NCI-H1105 treated with DMSO at 0.1 percent for 48 hours (cell line): ENCODE measurements around the gene SH2D1B.

Experiments used
- DNase-seq: peaks from one replicate; lab custom pipeline; 2025; lab: John Stamatoyannopoulos, UW

The SH2D1B gene

DNA sequence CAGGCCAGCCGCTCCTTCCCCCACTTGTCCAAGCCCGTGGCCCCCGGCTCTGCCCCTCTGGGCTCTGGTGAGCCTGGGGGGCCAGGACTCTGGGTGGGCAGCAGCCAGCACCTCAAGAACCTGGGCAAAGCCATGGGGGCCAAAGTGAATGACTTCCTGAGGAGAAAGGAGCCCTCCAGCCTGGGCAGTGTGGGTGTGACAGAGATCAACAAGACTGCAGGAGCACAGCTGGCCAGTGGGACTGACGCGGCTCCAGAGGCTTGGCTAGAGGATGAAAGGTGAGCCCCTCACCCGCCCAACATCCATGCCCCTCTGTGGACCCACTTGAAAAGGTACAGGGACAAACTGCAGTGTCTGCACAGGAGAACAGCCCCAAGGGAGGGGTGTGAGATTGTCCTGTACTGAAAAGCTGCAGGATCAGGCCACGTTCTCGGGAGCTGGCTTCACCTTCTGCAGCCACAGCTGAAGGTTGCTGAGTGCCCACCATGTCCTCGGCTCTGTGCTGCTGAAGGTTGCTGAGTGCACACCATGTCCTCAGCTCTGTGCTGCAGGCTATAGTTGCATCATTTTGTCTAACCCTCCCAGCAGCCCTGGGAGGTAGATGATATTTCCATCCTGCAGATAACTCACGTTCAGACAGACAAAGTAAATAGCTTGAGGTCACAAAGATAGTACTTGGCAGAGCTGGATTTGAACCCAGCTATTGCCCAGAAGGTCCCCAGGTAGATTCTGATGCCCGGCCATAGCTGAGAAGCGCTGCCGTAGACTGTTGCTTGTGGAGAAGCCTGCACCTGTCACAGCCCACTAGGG is 29.8 kb downstream of the SH2D1B start:
- DNase-seq: no peak

DNA sequence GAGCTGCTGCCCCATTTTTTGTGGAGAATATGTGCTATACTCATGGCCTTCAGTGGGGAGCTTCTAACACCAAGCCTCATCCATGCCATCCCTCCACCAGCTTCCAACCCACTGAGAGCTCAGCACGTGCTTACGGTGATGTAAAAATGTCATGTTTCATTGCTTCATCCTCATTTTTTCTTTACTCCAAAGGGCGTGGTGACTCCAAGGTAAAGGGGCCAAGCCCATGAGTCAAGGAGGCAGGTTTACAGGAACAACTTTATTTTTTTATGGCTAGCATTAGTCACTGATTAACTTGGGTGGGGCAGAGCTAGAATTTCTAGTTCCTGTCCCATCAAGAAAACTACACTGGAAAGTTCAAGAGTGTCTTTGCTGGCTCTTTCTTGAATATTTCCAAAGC is 30.6 kb downstream of the SH2D1B start, which contains the start of gene C1orf226:
Gene C1orf226, plus strand, starts transcription at position 346 of the 400 bp plus-strand sequence. CDS start 174 bp downstream, outside the sequence.
- no peak for DNase-seq

DNA sequence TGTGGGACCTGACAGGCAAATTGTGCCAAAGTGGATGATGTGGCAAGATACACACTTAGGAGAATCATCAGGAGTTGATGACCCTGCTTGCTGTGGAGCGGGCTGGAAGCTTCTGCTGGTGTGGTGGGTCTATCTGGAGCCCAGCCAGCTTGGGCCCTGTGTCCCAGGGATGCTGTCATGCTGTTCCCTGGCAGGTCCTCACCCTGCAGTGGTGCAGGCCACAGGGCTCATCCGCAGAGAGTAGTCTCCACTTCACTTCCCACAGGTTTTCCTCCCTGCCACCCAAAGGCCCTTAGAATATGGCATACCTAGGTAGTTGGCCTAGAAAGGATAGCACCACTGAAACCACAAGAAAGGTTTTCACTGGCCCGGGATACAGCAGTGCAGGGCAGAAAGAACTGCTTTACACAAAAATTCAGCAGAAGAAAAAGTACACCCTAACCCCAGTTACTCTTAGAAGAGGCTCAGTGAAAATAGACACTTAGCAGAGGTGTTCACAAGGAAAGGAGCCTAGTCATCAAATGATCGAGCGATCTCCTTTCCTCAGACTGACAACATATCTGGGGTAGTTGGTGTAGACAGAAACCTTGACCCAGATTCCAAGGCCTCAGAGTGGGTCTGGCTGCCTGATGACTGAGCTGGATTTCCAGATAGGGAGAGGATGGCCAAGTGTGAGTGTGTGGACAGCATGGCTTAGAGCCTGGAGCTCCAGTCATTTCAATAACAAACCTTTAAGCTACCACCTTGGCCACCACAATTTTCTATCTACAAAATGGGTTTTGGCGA is 31.7 kb downstream of the SH2D1B start:
- DNase-seq: no peak

DNA sequence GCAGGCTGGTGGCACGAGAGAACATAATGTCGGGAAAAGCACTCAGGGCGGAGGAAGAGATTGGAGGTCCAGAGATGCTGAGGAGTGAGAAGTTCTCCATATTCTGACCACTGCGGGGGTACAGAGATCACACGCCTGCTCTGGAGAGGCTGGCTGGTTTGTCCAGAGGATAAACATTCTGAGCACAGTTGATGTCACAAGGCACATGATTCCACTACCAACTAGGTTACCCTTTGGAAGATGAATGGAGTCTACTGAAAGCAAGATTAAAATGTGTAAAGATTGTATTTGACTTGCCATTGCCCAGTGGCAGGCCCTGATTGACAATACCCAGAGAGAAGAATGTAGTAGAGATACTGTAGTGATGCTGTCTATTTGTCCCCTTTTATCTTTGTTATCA is 35.2 kb downstream of the SH2D1B start, which contains the start of gene SPATA46:
Gene SPATA46, minus strand, starts transcription at position 164 of the 400 bp plus-strand sequence. Its CDS starts 64 bp downstream, at position 100.
- no peak for DNase-seq

DNA sequence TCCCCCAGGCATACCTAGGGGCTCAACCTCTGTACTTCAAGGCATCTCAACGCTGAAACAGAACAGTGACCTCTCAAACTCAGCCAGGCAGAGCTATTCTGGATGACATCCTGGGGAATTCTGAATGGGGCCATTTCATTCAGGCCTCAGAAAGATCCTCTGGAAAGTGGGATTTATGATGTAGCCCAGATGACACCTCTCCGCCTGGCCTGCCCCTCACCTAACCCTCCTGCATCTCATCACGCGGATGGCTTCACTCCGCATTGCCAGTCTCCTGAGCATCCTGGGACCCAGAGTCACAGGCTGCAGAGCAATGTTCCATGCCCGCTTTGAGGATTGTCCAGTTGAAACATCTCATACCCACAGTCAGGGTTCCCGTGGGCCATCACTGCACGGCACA is 36.5 kb downstream of the SH2D1B start:
- DNase-seq: no peak

DNA sequence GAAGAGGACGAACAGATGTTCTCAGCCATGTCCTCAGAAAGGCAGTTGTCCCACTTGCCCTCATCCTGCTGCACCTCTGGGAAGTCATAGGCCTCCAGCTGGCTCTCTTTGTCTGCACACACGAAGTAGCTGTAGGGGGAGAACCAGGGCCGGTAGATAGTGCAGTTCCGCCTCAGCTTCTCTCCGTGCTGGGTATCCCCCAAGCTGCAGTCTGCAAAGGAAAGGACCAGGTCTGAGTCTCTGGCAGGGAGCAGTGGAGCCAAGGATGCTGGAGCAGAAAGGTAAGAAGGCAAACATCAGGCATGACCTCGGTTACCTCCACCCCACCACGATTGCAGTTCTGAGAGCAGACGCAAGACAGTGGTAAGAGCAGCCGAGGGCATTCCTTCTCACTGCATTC is 37.5 kb downstream of the SH2D1B start:
- DNase-seq: no peak

DNA sequence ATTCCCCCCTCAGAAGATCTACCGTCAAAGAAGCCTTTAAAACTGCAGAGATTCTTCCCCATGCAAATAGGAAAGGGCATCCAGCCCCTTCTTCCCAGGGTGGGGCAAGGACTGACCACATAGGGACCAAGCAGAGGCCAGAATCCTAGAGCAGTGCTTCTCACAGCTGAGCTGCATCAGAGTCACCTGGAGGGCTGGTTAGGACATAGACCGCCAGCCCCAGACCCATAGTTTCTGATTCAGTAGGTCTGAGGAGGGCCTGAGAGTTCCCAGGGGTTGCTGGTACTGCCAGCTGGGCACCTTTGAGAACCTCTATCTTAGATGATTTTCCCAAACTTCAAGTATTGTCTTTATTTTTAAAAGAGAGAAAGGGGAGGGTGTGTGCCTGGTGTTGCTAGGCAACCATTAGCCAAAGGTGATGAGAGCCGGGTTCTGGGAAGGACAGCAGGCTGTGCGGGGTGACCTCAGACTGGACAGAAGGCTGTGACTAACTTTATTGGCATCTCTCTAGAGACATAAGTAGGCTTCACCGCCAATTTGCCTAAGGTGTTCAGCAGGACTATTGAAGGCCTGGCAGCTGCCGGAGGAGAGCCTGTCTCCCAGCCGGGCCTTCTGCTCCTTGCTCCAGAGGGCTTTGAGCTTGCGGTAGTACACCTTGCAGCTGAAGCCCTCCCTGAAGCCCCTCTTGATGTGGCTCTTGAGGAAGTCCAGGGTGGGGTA is 38.2 kb downstream of the SH2D1B start:
- DNase-seq: no peak

DNA sequence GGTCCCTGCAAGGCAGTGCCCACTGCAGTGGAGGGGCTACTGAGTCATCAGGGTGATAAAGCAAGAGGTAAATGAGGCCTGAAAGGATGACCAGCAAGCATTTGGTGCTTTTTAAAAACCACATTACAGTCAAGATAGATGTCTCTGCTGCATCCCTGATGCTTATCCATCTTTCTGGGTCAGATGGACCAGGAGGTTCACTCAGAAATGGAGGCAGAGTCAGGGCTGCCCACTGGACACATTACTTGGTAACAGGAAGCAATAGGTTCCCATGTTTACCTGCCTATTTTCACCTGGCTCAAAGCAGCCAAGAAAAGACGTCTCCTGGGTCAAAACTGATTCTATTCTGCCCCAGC is 38.9 kb downstream of the SH2D1B start:
- no peak for DNase-seq

DNA sequence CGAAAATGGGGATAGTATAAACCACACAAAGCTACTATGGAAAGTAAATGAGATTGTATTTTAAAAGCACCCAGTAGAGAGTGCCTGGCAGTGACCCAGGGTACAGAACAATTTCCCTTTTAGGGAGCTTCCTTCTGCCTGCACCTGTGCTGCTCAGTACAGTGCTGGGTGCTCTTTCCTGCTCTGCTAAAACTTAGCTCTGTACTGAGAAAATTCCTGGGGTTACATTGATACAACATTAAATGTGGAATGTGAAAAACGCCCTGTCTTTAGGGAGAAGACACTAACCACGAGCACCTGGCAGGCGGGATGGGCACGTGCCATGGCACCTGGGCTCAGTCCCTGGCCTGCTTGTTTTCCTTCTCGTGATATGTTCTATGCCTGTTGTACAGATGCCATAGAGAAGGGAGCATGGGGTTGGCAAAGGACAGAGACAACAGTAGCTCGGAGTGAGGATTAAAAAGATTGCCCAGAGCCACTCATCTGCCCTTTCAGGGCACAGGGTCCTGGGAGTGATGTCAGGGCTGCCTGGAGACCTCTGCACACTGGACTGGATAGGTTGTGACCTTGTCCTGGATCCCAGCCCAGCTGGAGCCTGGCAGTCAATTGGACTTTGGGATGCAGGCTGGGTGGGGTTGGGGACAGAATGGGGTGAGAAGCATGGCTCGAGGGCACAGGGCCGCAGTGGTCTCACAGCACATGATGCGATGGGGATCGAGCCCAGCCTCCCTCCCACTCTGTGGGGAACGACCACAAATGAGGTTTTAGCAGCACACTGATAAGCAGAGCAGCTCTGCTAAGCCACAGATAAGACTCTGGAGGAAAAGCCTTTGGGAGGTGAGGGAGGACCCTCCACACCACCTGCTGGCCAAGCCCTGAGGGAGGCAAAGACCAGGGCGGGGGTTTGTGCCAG is 39.5 kb downstream of the SH2D1B start:
- no peak for DNase-seq

DNA sequence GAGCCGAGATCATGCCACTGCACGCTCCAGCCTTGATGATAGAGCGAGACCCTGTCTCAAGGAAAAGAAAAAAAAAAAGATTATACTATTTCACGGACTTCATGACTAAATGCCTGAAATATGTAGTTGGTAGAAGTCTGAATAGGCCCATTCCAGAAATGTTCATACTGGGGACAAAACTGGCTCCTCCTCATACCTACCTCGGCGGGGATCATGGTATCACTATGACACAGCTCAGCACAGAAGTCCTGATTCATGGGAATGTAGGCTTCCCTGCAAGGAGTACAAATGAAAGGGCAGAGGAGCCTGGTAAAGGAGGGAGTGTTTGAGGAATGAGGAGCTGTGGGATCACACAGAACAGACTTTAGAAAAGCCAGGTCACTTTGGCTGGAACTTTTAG is 40.3 kb downstream of the SH2D1B start:
- DNase-seq: no peak

DNA sequence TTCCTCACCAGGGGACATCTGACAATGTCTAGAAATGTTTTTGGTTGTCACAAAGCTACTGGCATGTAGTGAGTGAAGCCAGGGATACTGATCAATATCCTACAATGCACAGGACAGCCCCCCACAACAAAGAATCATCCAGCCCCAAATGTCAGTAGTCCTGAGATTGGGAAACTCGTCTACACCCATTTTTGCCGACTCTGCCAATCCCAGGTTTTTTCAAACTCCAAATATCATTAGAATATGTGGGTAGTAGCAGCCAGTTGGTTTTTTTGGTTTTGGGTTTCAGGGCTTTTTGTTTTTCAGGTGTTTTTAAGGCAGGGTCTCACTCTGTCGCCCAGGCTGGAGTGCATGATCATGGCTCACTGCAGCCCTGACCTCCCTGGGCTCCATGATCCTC is 41.2 kb downstream of the SH2D1B start:
- no peak for DNase-seq

DNA sequence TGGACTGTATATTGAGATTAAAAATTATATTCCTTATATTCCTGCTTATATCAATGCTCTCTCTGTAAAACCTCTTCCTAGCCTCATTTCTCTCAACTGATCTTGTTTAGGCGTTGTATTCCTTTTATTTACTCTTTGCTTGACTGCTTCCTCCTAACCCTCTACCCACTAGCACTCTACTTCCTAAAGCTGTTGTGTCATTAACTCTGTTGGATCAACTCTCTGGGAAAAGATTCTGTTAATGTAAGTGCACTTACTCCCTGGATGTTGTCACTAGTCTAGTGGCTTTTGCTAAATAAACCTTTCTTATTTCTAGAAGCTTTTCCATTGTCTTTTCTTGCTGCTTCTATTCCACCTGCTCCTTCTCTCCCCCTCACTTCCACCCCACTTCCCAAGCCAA is 41.8 kb downstream of the SH2D1B start:
- DNase-seq: no peak

DNA sequence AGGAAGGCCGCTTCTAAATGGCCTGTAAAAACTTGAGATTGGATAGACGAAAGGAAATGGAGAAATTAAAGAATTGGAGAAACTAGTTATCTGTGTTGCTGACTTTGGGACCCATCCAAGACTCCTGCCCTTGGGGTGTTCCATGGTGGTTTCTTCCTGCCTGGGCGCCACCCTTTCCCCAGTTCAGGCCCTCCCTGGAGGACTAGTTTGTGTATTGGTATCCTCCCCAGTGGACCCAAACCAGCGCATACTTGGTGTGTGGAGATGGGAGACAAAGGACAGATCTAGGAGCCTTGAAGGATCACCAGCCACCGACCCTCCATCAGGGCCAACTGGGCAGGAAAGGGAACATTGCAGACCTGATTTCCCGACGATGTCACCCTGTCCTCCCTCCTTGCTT is 42.4 kb downstream of the SH2D1B start:
- no peak for DNase-seq

DNA sequence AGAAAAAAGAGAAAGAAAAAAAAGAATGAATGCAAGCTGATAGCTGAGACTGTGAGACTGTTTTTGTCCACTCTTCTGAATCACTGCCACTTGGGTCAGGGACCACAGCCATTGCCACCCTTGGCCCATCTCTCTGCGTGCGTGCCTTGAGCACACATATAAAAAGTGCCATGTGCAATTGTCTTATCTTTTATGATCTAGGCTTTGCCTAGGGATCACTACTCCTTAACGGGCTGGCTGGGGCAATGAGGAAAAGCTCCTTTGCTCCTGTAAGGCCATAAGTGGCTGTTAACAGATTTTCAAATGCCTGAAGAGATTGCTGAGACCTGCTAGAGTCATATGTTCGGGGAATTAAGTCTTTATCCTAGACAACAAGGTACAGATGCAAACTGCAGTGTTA is 43.5 kb downstream of the SH2D1B start:
- no peak for DNase-seq

DNA sequence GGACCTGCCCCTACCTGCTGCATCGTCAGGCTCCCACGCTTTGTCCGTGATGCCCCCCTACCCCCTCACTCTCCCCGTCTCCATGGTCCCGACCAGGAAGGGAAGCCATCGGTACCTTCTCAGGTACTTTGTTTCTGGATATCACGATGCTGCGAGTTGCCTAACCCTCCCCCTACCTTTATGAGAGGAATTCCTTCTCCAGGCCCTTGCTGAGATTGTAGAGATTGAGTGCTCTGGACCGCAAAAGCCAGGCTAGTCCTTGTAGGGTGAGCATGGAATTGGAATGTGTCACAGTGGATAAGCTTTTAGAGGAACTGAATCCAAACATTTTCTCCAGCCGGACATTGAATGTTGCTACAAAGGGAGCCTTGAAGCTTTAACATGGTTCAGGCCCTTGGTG is 44.2 kb downstream of the SH2D1B start:
- DNase-seq: no peak

DNA sequence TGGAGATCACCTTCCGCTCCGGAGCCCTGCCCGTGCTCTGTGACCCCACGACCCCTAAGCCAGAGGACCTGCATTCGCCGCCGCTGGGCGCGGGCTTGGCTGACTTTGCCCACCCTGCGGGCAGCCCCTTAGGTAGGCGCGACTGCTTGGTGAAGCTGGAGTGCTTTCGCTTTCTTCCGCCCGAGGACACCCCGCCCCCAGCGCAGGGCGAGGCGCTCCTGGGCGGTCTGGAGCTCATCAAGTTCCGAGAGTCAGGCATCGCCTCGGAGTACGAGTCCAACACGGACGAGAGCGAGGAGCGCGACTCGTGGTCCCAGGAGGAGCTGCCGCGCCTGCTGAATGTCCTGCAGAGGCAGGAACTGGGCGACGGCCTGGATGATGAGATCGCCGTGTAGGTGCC is 44.9 kb downstream of the SH2D1B start:
- no peak for DNase-seq

DNA sequence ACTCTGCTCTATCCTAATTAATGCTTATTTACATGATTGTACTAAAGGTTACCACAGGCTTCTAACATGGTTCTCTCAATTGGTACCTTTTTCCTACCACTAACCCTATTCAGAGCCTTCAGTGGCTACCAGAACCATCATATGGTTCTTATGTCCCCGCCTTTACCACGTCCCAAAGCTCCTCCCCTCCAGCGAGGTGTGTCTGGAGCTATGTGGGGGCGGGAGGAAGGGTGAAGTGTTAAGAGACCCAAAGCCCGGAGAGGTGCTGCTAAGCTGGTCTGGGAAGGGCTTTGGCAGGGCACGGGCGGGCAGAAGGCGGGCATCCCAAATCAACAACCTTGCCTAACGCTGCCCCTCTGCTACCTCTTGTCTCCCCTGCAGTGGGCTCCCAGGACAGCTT is 45.3 kb downstream of the SH2D1B start:
- DNase-seq: no peak

DNA sequence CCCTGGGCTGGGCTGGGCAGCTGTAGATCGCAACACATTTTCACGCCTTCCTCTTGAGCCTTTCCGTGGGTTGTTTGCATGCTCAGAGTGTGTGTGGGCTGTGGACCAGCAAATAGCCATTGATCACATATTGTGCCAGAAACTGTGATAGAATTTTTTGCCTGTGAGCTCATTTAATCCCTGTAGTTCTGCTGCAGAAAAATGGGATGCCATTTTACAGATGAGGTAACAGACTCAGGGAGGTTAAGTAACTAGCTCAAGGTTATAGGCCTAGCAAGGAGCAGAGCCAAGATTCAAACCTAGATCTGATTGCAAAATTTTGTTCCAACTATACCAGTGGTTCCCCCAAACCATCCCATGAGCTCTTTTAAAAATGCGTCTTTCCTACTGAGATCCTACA is 45.8 kb downstream of the SH2D1B start:
- no peak for DNase-seq

DNA sequence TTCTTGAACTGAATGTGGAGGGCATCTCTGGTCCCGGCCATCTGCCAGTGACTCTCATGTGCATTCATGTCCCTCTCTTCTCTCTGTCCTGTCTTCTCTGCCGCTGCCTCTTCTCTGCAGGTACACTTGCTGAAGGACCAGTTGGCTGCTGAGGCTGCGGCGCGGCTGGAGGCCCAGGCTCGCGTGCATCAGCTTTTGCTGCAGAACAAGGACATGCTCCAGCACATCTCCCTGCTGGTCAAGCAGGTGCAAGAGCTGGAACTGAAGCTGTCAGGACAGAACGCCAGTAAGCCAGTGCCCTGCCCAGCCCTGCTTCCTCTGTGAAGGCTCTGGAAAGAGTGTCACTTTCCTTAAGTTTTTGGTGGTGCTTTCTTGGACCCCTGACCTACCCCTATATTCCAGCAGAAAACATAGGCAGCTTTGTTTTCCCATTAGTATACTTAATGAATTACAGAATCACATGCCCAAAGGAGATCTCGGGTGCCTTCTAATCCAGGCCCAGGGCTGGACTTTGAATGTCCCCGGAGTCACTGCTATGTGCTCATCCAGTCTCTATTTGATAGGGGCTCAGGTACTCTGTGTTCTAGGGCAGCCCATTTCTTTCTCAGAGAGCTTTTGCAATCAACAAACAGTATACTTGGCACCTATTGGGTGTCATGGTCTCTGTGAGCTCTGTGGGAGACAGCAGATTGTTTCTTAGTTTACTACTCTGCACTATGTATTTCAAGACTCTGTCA is 46.5 kb downstream of the SH2D1B start:
- DNase-seq: no peak

DNA sequence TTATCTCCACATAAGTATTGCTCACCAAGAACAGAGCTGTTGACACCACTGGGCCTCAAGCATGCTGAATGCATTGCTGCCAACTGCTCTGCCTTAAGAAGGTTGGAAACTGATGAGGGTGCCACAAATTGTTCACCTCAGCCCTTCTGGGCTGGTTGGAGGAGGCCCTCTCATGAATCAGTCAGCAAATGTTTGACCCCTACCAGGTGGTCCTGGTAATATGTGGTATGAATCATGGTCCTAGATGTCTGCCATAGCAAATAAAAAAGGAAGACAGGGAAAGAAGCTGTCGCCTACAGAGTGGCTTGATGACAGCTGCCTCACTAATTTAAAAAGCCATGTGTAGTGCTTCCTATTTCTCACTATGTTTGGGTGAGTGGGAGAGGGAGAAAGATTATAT is 47.4 kb downstream of the SH2D1B start:
- DNase-seq: no peak

DNA sequence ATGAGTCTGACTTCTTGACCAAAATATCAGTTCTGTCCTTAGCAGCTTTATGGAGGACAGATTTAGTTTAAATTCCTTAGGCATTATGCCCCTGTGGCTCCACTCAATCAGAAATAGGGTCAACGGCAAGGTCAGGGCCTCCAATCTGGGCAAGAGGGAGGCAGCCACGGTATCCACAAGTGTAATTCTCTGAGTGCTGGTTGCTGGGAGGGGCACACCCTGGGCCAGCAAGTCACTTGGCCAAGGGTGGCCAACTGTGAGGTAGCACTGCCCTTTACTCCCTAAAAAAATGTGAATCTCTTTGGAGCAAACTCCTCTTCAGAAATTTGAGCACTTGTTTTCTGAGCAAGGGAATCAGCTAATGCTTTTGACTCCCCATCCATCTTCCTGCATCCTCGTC is 48.1 kb downstream of the SH2D1B start:
- DNase-seq: no peak
